HL-60 (cell line): ENCODE data around the gene MARCHF11.

Experiments
- DNase-seq, 2 experiments: peaks; one replicate each; pipeline ENCODE4 v3.0.0-alpha.2; 2010 to 2020; ENCODE audit warnings: low read depth in 1 of 2, low spot score in 1 of 2
- H3K27ac ChIP-seq: fragments of 250-450 bp; sonication (Bioruptor Pico); replicated peaks from 2 replicates; pipeline ENCODE4 v1.5.1; 2020; ENCODE audit warnings: mild to moderate bottlenecking, moderate library complexity
- H3K27me3 ChIP-seq: fragments of 250-450 bp; sonication (Bioruptor Pico); 2 replicates; pipeline ENCODE4 v1.5.1; 2021; ENCODE audit warnings: mild to moderate bottlenecking, moderate library complexity; ENCODE audit not compliant: insufficient read depth, poor library complexity, severe bottlenecking
- H3K4me3 ChIP-seq: replicated peaks from 2 replicates; pipeline ENCODE4 v1.5.1; 2011; ENCODE audit warnings: mild to moderate bottlenecking, control low read depth, low read length; ENCODE audit not compliant: insufficient read depth
- CTCF ChIP-seq: IDR thresholded peaks from one replicate; pipeline ENCODE4 v1.5.1; 2011; ENCODE audit warnings: low read length, control low read depth, inconsistent platforms; ENCODE audit not compliant: insufficient read depth
- GABPA ChIP-seq: IDR thresholded peaks from 2 replicates; pipeline ENCODE4 v1.6.1; 2012; ENCODE audit warnings: low read depth
- POLR2AphosphoS5 ChIP-seq: IDR thresholded peaks from 2 replicates; pipeline ENCODE4 v1.6.1; 2012; ENCODE audit warnings: low read depth
- REST ChIP-seq: IDR thresholded peaks from 2 replicates; pipeline ENCODE4 v1.6.1; 2012; ENCODE audit warnings: low read depth; ENCODE audit not compliant: insufficient replicate concordance
- SPI1 ChIP-seq: IDR thresholded peaks from 2 replicates; pipeline ENCODE4 v1.6.1; 2012; ENCODE audit warnings: low read depth, mild to moderate bottlenecking, borderline replicate concordance

MARCHF11 gene

GRCh38 chr5:16104961-16105360 lies 74.6 kb downstream of the MARCHF11 start:
- TF ChIP-seq POLR2AphosphoS5 (no peak), GABPA (no peak), REST (no peak), SPI1 (no peak), CTCF (no peak)
- H3K4me3 ChIP-seq = no peak overlapping the region
- no peaks in the 10 kb centered on the region for H3K27me3 ChIP-seq
- no peak overlapping the region for H3K27ac ChIP-seq
- no peak for DNase-seq

- no peak for TF ChIP-seq CTCF
- no peak for TF ChIP-seq POLR2AphosphoS5
- TF ChIP-seq SPI1 = no peak
- no peak for TF ChIP-seq GABPA
- TF ChIP-seq REST = no peak
- Histone ChIP-seq H3K27ac (no peak overlapping the region), H3K27me3 (no peaks in the 10 kb centered on the region), H3K4me3 (no peak overlapping the region)
- DNase-seq = no peak
Measured at GRCh38 chr5:16095612-16096011, 84.0 kb downstream of the MARCHF11 start.

- DNase-seq = no peak
- Histone ChIP-seq H3K27me3 (no peaks in the 10 kb centered on the region), H3K27ac (no peak overlapping the region), H3K4me3 (no peak overlapping the region)
- TF ChIP-seq CTCF (no peak), GABPA (no peak), POLR2AphosphoS5 (no peak), REST (no peak), SPI1 (no peak)
Measured at GRCh38 chr5:16090270-16090669, 89.3 kb downstream of the MARCHF11 start.
